ENCODE results near the gene ZNF543. TPM values are rescaled to one million over a fixed set of nuclear protein-coding genes. Genes with fewer than 3 reads are reported as not detected.
"Not testable (repeated sequence)": the region's sequence is repeated elsewhere in the genome, so short reads cannot be mapped to it uniquely, and the experiment has no call there.

The ZNF543 gene
- total and polyA plus RNA-seq, 7 experiments from 2014 or later, result 2.6 to 9.0 (median 7.8) TPM

- H3K4me1 Mint-ChIP-seq, result peaks cover 13 to 26% (median 18%) of the 10 kb centered on the region in 7 donors
- H3K27me3 ChIP-seq (ENCODE audit: control insufficient read depth in 2 of 2, insufficient read depth in 2 of 2, low read length in 2 of 2), result no peaks in the 10 kb centered on the region
- H3K27me3 Mint-ChIP-seq, result peaks cover 0 to 2% (median 0%) of the 10 kb centered on the region in 5 donors
- H3K36me3 Mint-ChIP-seq, result peaks cover 12 to 48% (median 43%) of the 10 kb centered on the region in 5 donors
- POLR2A ChIA-PET, result interaction anchor here (0.9 to 1.9 kb wide), 4 partner anchors 13 to 820 kb away, joined by 3 to 9 read pairs (median 4); partner anchors contain the start of genes ZNF304, ZNF548 and ZNF749
- H3K4me1 ChIP-seq (ENCODE audit: control insufficient read depth in 2 of 2, insufficient read depth in 2 of 2, low read length in 2 of 2), result peaks cover 9 to 14% of the 10 kb centered on the region in 2 donors
- peaks cover 0 to 30% (median 4%) of the 10 kb centered on the region in 3 experiments for H3K9me3 ChIP-seq (ENCODE audit: control insufficient read depth in 2 of 3, low read length in 3 of 3)
- H3K4me3 Mint-ChIP-seq, result peak overlapping the region; percentile 90 to 97 (median 94)
- DNase-seq (no peak), ATAC-seq (no peak)
- H3K9me3 Mint-ChIP-seq, result peaks cover 7 to 81% (median 40%) of the 10 kb centered on the region in 11 donors
- H3K27ac Mint-ChIP-seq, result peak overlapping the region; percentile 94 to 100 (median 97)
- H3K36me3 ChIP-seq (ENCODE audit: control insufficient read depth in 2 of 3, insufficient read depth in 3 of 3, low read length in 3 of 3), result peaks cover 0 to 2% (median 0%) of the 10 kb centered on the region in 3 experiments
- intact Hi-C loops (cut with micrococcal nuclease), result loop anchor here (1.0 to 5.0 kb wide), 26 partner anchors 12 to 1018 kb away; partner anchors contain the start of genes ERVK3-1 (in 2 of the 2), ZNF17 (in 2 of the 2), ZNF264 (in 2 of the 2) and ZNF304 (in 2 of the 2)
- peak overlapping the region; percentile 74 for H3K4me3 ChIP-seq (ENCODE audit: low read length)
- CTCF ChIA-PET, result no interaction called here
- peak overlapping the region; percentile 84 for H3K27ac ChIP-seq (ENCODE audit: low read depth, low read length)
Measured at GRCh38 chr19:57363688-57364181, 43.5 kb downstream of the ZNF543 start.

- POLR2A ChIA-PET, result no interaction called here
Measured at GRCh38 chr19:57366776-57367175, 46.5 kb downstream of the ZNF543 start.

GRCh38 chr19:57374179-57374578 is 53.9 kb downstream of the ZNF543 start:
- Histone ChIP-seq H3K27ac (ENCODE audit: low read depth, low read length) (no peak overlapping the region), H3K4me1 (ENCODE audit: control insufficient read depth in 2 of 2, insufficient read depth in 2 of 2, low read length in 2 of 2) (no peaks in the 10 kb centered on the region), H3K27me3 (ENCODE audit: control insufficient read depth in 2 of 2, insufficient read depth in 2 of 2, low read length in 2 of 2) (no peaks in the 10 kb centered on the region), H3K4me3 (ENCODE audit: low read length) (no peak overlapping the region), H3K36me3 (ENCODE audit: control insufficient read depth in 2 of 3, insufficient read depth in 3 of 3, low read length in 3 of 3) (peaks cover 0 to 48% (median 5%) of the 10 kb centered on the region in 3 experiments), H3K9me3 (ENCODE audit: control insufficient read depth in 2 of 3, low read length in 3 of 3) (peaks cover 0 to 56% (median 20%) of the 10 kb centered on the region in 3 experiments)
- Mint-ChIP-seq H3K4me1 (peaks cover 0 to 5% (median 0%) of the 10 kb centered on the region in 7 donors), H3K9me3 (peaks cover 17 to 94% (median 61%) of the 10 kb centered on the region in 11 donors), H3K27ac (no peak overlapping the region), H3K36me3 (peaks cover 64 to 84% (median 80%) of the 10 kb centered on the region in 5 donors), H3K4me3 (no peak overlapping the region), H3K27me3 (no peaks in the 10 kb centered on the region)
- no peak for DNase-seq
- POLR2A ChIA-PET, result no interaction called here
- ATAC-seq, result no peak
- intact Hi-C loops (cut with micrococcal nuclease), result no loop called here
- CTCF ChIA-PET, result no interaction called here

More at GRCh38 chr19:57366776-57367175, 46.5 kb downstream of the ZNF543 start:
- CTCF ChIA-PET, result no interaction called here
- H3K36me3 Mint-ChIP-seq, result peaks cover 22 to 64% (median 54%) of the 10 kb centered on the region in 5 donors
- no peak overlapping the region for H3K4me3 ChIP-seq (ENCODE audit: low read length)
- H3K4me1 ChIP-seq (ENCODE audit: control insufficient read depth in 2 of 2, insufficient read depth in 2 of 2, low read length in 2 of 2), result peaks cover 9 to 14% of the 10 kb centered on the region in 2 donors
- DNase-seq, result no peak
- intact Hi-C loops (cut with micrococcal nuclease), result no loop called here
- no peak for ATAC-seq
- no peaks in the 10 kb centered on the region for H3K27me3 ChIP-seq (ENCODE audit: control insufficient read depth in 2 of 2, insufficient read depth in 2 of 2, low read length in 2 of 2)
- peak overlapping the region in 1 of 9 donors; percentile 8 for H3K27ac Mint-ChIP-seq
- no peak overlapping the region for H3K27ac ChIP-seq (ENCODE audit: low read depth, low read length)
- H3K9me3 Mint-ChIP-seq, result peaks cover 10 to 83% (median 40%) of the 10 kb centered on the region in 11 donors
- H3K27me3 Mint-ChIP-seq, result peaks cover 0 to 2% (median 0%) of the 10 kb centered on the region in 5 donors
- H3K36me3 ChIP-seq (ENCODE audit: control insufficient read depth in 2 of 3, insufficient read depth in 3 of 3, low read length in 3 of 3), result peaks cover 0 to 6% (median 0%) of the 10 kb centered on the region in 3 experiments
- H3K4me1 Mint-ChIP-seq, result peaks cover 15 to 23% (median 18%) of the 10 kb centered on the region in 7 donors
- H3K9me3 ChIP-seq (ENCODE audit: control insufficient read depth in 2 of 3, low read length in 3 of 3), result peaks cover 0 to 13% (median 0%) of the 10 kb centered on the region in 3 experiments
- no peak overlapping the region for H3K4me3 Mint-ChIP-seq

GRCh38 chr19:57374647-57375046 is 54.4 kb downstream of the ZNF543 start:
- Histone ChIP-seq H3K9me3 (ENCODE audit: control insufficient read depth in 2 of 3, low read length in 3 of 3) (peaks cover 0 to 60% (median 20%) of the 10 kb centered on the region in 3 experiments), H3K36me3 (ENCODE audit: control insufficient read depth in 2 of 3, insufficient read depth in 3 of 3, low read length in 3 of 3) (peaks cover 0 to 48% (median 5%) of the 10 kb centered on the region in 3 experiments)
- Mint-ChIP-seq H3K36me3 (peaks cover 69 to 85% (median 82%) of the 10 kb centered on the region in 5 donors), H3K9me3 (peaks cover 17 to 94% (median 63%) of the 10 kb centered on the region in 11 donors)
- CTCF ChIA-PET; H3K27ac Mint-ChIP-seq; H3K4me1 ChIP-seq (ENCODE audit: control insufficient read depth in 2 of 2, insufficient read depth in 2 of 2, low read length in 2 of 2); ATAC-seq; DNase-seq; POLR2A ChIA-PET; H3K4me1 Mint-ChIP-seq; intact Hi-C loops (cut with micrococcal nuclease); H3K4me3 ChIP-seq (ENCODE audit: low read length); H3K27me3 Mint-ChIP-seq; H3K4me3 Mint-ChIP-seq; H3K27me3 ChIP-seq (ENCODE audit: control insufficient read depth in 2 of 2, insufficient read depth in 2 of 2, low read length in 2 of 2); H3K27ac ChIP-seq (ENCODE audit: low read depth, low read length): not testable (repeated sequence)

GRCh38 chr19:57376151-57376550 is 55.9 kb downstream of the ZNF543 start:
- H3K9me3 Mint-ChIP-seq, result peaks cover 17 to 99% (median 65%) of the 10 kb centered on the region in 11 donors
- H3K36me3 ChIP-seq (ENCODE audit: control insufficient read depth in 2 of 3, insufficient read depth in 3 of 3, low read length in 3 of 3), result peaks cover 0 to 46% (median 5%) of the 10 kb centered on the region in 3 experiments

GRCh38 chr19:57377498-57378146 is 57.4 kb downstream of the ZNF543 start:
- H3K36me3 ChIP-seq (ENCODE audit: control insufficient read depth in 2 of 3, insufficient read depth in 3 of 3, low read length in 3 of 3), result peaks cover 0 to 34% (median 5%) of the 10 kb centered on the region in 3 experiments
- H3K27ac ChIP-seq (ENCODE audit: low read depth, low read length), result no peak overlapping the region
- POLR2A ChIA-PET, result no interaction called here
- Mint-ChIP-seq H3K9me3 (peaks cover 10 to 92% (median 65%) of the 10 kb centered on the region in 11 donors), H3K36me3 (peaks cover 47 to 67% (median 62%) of the 10 kb centered on the region in 5 donors), H3K4me3 (no peak overlapping the region), H3K27ac (no peak overlapping the region), H3K4me1 (no peaks in the 10 kb centered on the region), H3K27me3 (no peaks in the 10 kb centered on the region)
- peaks cover 5 to 68% (median 20%) of the 10 kb centered on the region in 3 experiments for H3K9me3 ChIP-seq (ENCODE audit: control insufficient read depth in 2 of 3, low read length in 3 of 3)
- intact Hi-C loops (cut with micrococcal nuclease), result no loop called here
- CTCF ChIA-PET, result no interaction called here
- H3K4me1 ChIP-seq (ENCODE audit: control insufficient read depth in 2 of 2, insufficient read depth in 2 of 2, low read length in 2 of 2), result no peaks in the 10 kb centered on the region
- no peaks in the 10 kb centered on the region for H3K27me3 ChIP-seq (ENCODE audit: control insufficient read depth in 2 of 2, insufficient read depth in 2 of 2, low read length in 2 of 2)
- DNase-seq (no peak), ATAC-seq (no peak)
- H3K4me3 ChIP-seq (ENCODE audit: low read length), result no peak overlapping the region

More at GRCh38 chr19:57376151-57376550, 55.9 kb downstream of the ZNF543 start:
- ChIA-PET CTCF (no interaction called here), POLR2A (no interaction called here)
- Mint-ChIP-seq H3K36me3 (peaks cover 62 to 78% (median 75%) of the 10 kb centered on the region in 5 donors), H3K4me1 (peaks cover 0 to 1% (median 0%) of the 10 kb centered on the region in 7 donors), H3K27me3 (no peaks in the 10 kb centered on the region), H3K27ac (no peak overlapping the region), H3K4me3 (no peak overlapping the region)
- ATAC-seq (no peak), DNase-seq (no peak)
- H3K9me3 ChIP-seq (ENCODE audit: control insufficient read depth in 2 of 3, low read length in 3 of 3), result peaks cover 5 to 73% (median 20%) of the 10 kb centered on the region in 3 experiments
- H3K27ac ChIP-seq (ENCODE audit: low read depth, low read length), result no peak overlapping the region
- no peak overlapping the region for H3K4me3 ChIP-seq (ENCODE audit: low read length)
- intact Hi-C loops (cut with micrococcal nuclease), result no loop called here
- no peaks in the 10 kb centered on the region for H3K4me1 ChIP-seq (ENCODE audit: control insufficient read depth in 2 of 2, insufficient read depth in 2 of 2, low read length in 2 of 2)
- H3K27me3 ChIP-seq (ENCODE audit: control insufficient read depth in 2 of 2, insufficient read depth in 2 of 2, low read length in 2 of 2), result no peaks in the 10 kb centered on the region

Measured in naive thymus-derived CD4-positive, alpha-beta T cell (primary cell).